HepG2 (cell line): ENCODE results near the gene TMEM200A. TPM values are rescaled to one million over a fixed set of nuclear protein-coding genes. Genes with fewer than 3 reads are reported as not detected.
A peak's percentile ranks its signal among the peaks of the same experiment; 100 is the strongest.

Experiments
- ATAC-seq: fragments of 200-7000 bp; cut with Tn5 transposase; 3 replicates; pipeline ENCODE4 v1.9.1; 2020; ENCODE audit warnings: mild to moderate bottlenecking, moderate library complexity
- BruUV-seq: library from RNA; stranded (reverse); fragments of 400-500 nt; replicated peaks from 2 replicates; lab custom pipeline; 2021; lab: Mats Ljungman, UMichigan
- CTCF ChIA-PET: fragments of 300-600 bp; formaldehyde crosslinking; extraction: SDS; loops from one replicate; lab custom pipeline; 2021; ENCODE audit warnings: low total read pairs, inconsistent platforms, low intra/inter-chr PET ratio; lab: Yijun Ruan, JAX
- POLR2A ChIA-PET: fragments of 350-600 bp; sonication (Branson Sonifier 250); formaldehyde crosslinking; loops from one replicate; lab custom pipeline; 2020; ENCODE audit warnings: antibody characterized with exemption, inconsistent platforms; lab: Yijun Ruan, JAX
- DNase-seq: peaks from one replicate; pipeline ENCODE4 v3.0.0-alpha.2; 2015; ENCODE audit warnings: low spot score
- FAIRE-seq: peaks from 3 replicates; lab custom pipeline; 2011; peaks lifted over from hg19 to GRCh38; lab: Jason Lieb, UNC
- H2AFZ ChIP-seq: one replicate; pipeline ENCODE4 v1.6.1; 2011; ENCODE audit warnings: low read length, inconsistent platforms
- H3K27ac ChIP-seq: fragments of 300-600 bp; 3 replicates; pipeline ENCODE4 v1.8.0; 2011; ENCODE audit warnings: mixed run types, mild to moderate bottlenecking, mixed read lengths, low read length, inconsistent platforms; ENCODE audit not compliant: insufficient read depth; ENCODE audit errors: extremely low read length
- H3K27me3 ChIP-seq, 2 experiments: fragments of 200-600 bp in 1 of 2; 2 replicates in 1 of 2; 3 replicates in 1 of 2; pipeline versions ENCODE4 v1.6.0 to v1.8.0; 2011; ENCODE audit warnings: low read length in 2 of 2, mild to moderate bottlenecking in 2 of 2, moderate library complexity in 2 of 2, inconsistent platforms in 1 of 2; ENCODE audit not compliant: insufficient read depth in 2 of 2, control insufficient read depth in 1 of 2
- H3K36me3 ChIP-seq, 2 experiments: fragments of 200-600 bp in 1 of 2; replicated peaks in 1 of 2; 2 replicates in 1 of 2; 3 replicates in 1 of 2; pipeline versions ENCODE4 v1.5.1 to v1.8.0; 2011; ENCODE audit warnings: low read length in 2 of 2, inconsistent platforms in 1 of 2; ENCODE audit not compliant: insufficient read depth in 2 of 2, control insufficient read depth in 1 of 2
- H3K4me1 ChIP-seq: 2 replicates; pipeline ENCODE4 v1.5.1; 2012; ENCODE audit warnings: low read length, inconsistent platforms; ENCODE audit not compliant: insufficient read depth
- H3K4me2 ChIP-seq: 2 replicates; pipeline ENCODE4 v1.6.0; 2011; ENCODE audit warnings: low read depth, low read length, inconsistent platforms
- H3K4me3 ChIP-seq, 3 experiments: fragments of 200-600 bp in 1 of 3; sonication (generic), shearing (Covaris generic) in 1 of 3; replicated peaks in 1 of 3; 2 replicates each; pipeline ENCODE4 v1.5.1; 2011 to 2016; ENCODE audit warnings: low read length in 3 of 3, inconsistent platforms in 2 of 3, low read depth in 2 of 3, mild to moderate bottlenecking in 2 of 3, control low read depth in 1 of 3, mixed read lengths in 1 of 3; ENCODE audit not compliant: insufficient read depth in 1 of 3
- H3K79me2 ChIP-seq: one replicate; pipeline ENCODE4 v1.6.1; 2011; ENCODE audit warnings: low read length, inconsistent platforms; ENCODE audit not compliant: insufficient read depth
- H3K9ac ChIP-seq: 2 replicates; pipeline ENCODE4 v1.6.0; 2011; ENCODE audit warnings: mild to moderate bottlenecking, low read depth, low read length, inconsistent platforms; ENCODE audit not compliant: insufficient read depth
- H3K9me3 ChIP-seq: 2 replicates; pipeline ENCODE4 v1.5.1; 2012; ENCODE audit warnings: mild to moderate bottlenecking, low read length
- H4K20me1 ChIP-seq: 2 replicates; pipeline ENCODE4 v1.6.0; 2011; ENCODE audit warnings: inconsistent platforms, mild to moderate bottlenecking, low read length, moderate library complexity; ENCODE audit not compliant: insufficient read depth
- CHD2 ChIP-seq: IDR thresholded peaks from 2 replicates; pipeline ENCODE4 v1.6.1; 2011; ENCODE audit warnings: low read depth, low read length, improper control_type of control experiment
- CTCF ChIP-seq: sonication (generic); formaldehyde crosslinking; IDR thresholded peaks from 2 replicates; pipeline ENCODE4 v1.5.0; 2020; ENCODE audit warnings: mild to moderate bottlenecking, missing genetic modification reagents, moderate library complexity
- HIC2 ChIP-seq: sonication (generic); formaldehyde crosslinking; IDR thresholded peaks from 2 replicates; pipeline ENCODE4 v1.9.0; 2022; ENCODE audit warnings: low read depth, missing genetic modification reagents
- HOXA3 ChIP-seq: sonication (generic); formaldehyde crosslinking; IDR thresholded peaks from 2 replicates; pipeline ENCODE4 v1.5.0; 2020; ENCODE audit warnings: missing genetic modification reagents
- MTF2 ChIP-seq: sonication (generic); formaldehyde crosslinking; IDR thresholded peaks from 2 replicates; pipeline ENCODE4 v1.5.0; 2020; ENCODE audit warnings: missing genetic modification reagents, borderline replicate concordance
- MXD1 ChIP-seq: sonication (generic); formaldehyde crosslinking; IDR thresholded peaks from 2 replicates; pipeline ENCODE4 v1.4.0; 2020; ENCODE audit warnings: mild to moderate bottlenecking, missing genetic modification reagents
- NFIB ChIP-seq: sonication (generic); formaldehyde crosslinking; IDR thresholded peaks from 2 replicates; pipeline ENCODE4 v1.9.0; 2021; ENCODE audit warnings: missing genetic modification reagents, mild to moderate bottlenecking, borderline replicate concordance
- PATZ1 ChIP-seq: sonication (generic); formaldehyde crosslinking; IDR thresholded peaks from 2 replicates; pipeline ENCODE4 v1.4.0; 2020; ENCODE audit warnings: missing genetic modification reagents
- POGZ ChIP-seq: sonication (generic); formaldehyde crosslinking; IDR thresholded peaks from 2 replicates; pipeline ENCODE4 v1.4.0; 2020; ENCODE audit warnings: mild to moderate bottlenecking, missing genetic modification reagents
- ZNF30 ChIP-seq: sonication (generic); formaldehyde crosslinking; IDR thresholded peaks from 2 replicates; pipeline ENCODE4 v1.5.0; 2020; ENCODE audit warnings: mild to moderate bottlenecking, missing genetic modification reagents
- ZNF577 ChIP-seq: sonication (generic); formaldehyde crosslinking; IDR thresholded peaks from 2 replicates; pipeline ENCODE4 v1.4.0; 2020; ENCODE audit warnings: mild to moderate bottlenecking, low read depth, missing genetic modification reagents, borderline replicate concordance
- ZNF660 ChIP-seq: sonication (generic); formaldehyde crosslinking; IDR thresholded peaks from 2 replicates; pipeline ENCODE4 v1.5.1; 2020; ENCODE audit warnings: mild to moderate bottlenecking, low read depth, missing genetic modification reagents, borderline replicate concordance
- ZNF777 ChIP-seq: sonication (generic); formaldehyde crosslinking; IDR thresholded peaks from 2 replicates; pipeline ENCODE4 v1.4.0; 2020; ENCODE audit warnings: missing genetic modification reagents
- ZSCAN25 ChIP-seq: sonication (generic); formaldehyde crosslinking; IDR thresholded peaks from 2 replicates; pipeline ENCODE4 v1.8.0; 2022; ENCODE audit warnings: mild to moderate bottlenecking, missing genetic modification reagents
- WGBS: methylation state at CpG from one replicate; pipeline ENCODE4 v1.1.6; 2017; ENCODE audit warnings: low lambda C conversion rate; 5-methylcytosine and 5-hydroxymethylcytosine counted together
- in situ Hi-C: cut with HindIII; loops from 2 replicates; pipeline ENCODE4 v1.10.0; 2017; ENCODE audit warnings: low pct_unique_long_range_greater_than_20kb; ENCODE audit not compliant: extremely low pct_ligation_motif_present
- intact Hi-C: fragments of 100-400 bp; cut with micrococcal nuclease; formaldehyde crosslinking; loops from one replicate; pipeline ENCODE4 v1.10.0; 2022; ENCODE audit not compliant: unreplicated experiment
- polyA plus RNA-seq, 8 experiments: library from polyadenylated mRNA; depleted of rRNA in 3 of 8; stranded (reverse) in 7 of 8; unstranded in 1 of 8; fragments of >200 nt; fragmentation: Illumina TruSeq in 4 of 8; extraction: Trizol in 4 of 8; gene quantifications; 2 replicates each; pipeline versions ENCODE4 v1.2.1 to v1.2.3, GENCODE V29; 2011 to 2016; ENCODE audit warnings: low read depth in 4 of 8, missing spikeins in 1 of 8, mixed read lengths in 1 of 8; ENCODE audit not compliant: insufficient read depth in 1 of 8
- total RNA-seq, 5 experiments: library from RNA; depleted of rRNA; stranded (reverse); fragments of >200 nt; fragmentation: Illumina TruSeq; extraction: Trizol; gene quantifications; 2 replicates each; pipeline ENCODE4 v1.2.3, GENCODE V29; 2016; ENCODE audit warnings: low read depth in 1 of 5

Gene TMEM200A
- total and polyA plus RNA-seq, 2 of the 13 experiments (the other 11 are each of a cell fraction or from before 2014, with no cell fraction given), result 0.34 TPM; not detected in 1

GRCh38 chr6:130366107-130367005 lies 539 bp downstream of the TMEM200A start:
- CTCF ChIA-PET, result interaction anchor here (0.8 to 2.1 kb wide), 4 partner anchors 44 to 477 kb away, joined by 4 to 16 read pairs (median 6); no protein-coding TSS in a partner anchor
- peak overlapping the region; percentile 55 to 73 (median 56); a peak in 5 of 6 replicates for H3K4me3 ChIP-seq
- H2AFZ ChIP-seq, result no peak overlapping the region
- no peak for DNase-seq
- no peaks in the 10 kb centered on the region for H3K36me3 ChIP-seq
- H3K4me2 ChIP-seq, result peak overlapping the region; percentile 89
- POLR2A ChIA-PET, result no interaction called here
- peak; percentile 83 for ATAC-seq
- no TSS peak for BruUV-seq
- in situ Hi-C loops, result loop anchor here (10.0 kb wide), 1 partner anchor 478 kb away; no protein-coding TSS in a partner anchor
- no peaks in the 10 kb centered on the region for H3K9me3 ChIP-seq
- peak; percentile 8 for FAIRE-seq
- H3K27me3 ChIP-seq, result peaks cover 2 to 34% of the 10 kb centered on the region in 2 experiments; a peak in 4 of 5 replicates
- intact Hi-C loops, result loop anchor here (5.0 kb wide), 1 partner anchor 506 kb away; no protein-coding TSS in a partner anchor
- 2% methylated on average over 15 of the region's 65 CpGs for WGBS
- H3K27ac ChIP-seq, result no peak overlapping the region
- peaks cover 9% of the 10 kb centered on the region for H3K4me1 ChIP-seq
- no peaks in the 10 kb centered on the region for H3K79me2 ChIP-seq
- no peak overlapping the region for H3K9ac ChIP-seq
- no peaks in the 10 kb centered on the region for H4K20me1 ChIP-seq
- 0 out of 2 replicates have a peak, but pooled peaks have one; percentile 44 for TF ChIP-seq HIC2
- TF ChIP-seq CTCF, result peak; percentile 23
- 0 out of 2 replicates have a peak, but pooled peaks have one; percentile 17 for TF ChIP-seq PATZ1
- TF ChIP-seq CHD2, result 0 out of 2 replicates have a peak, but pooled peaks have one; percentile 33
- TF ChIP-seq MTF2 (CRISPR knock-in tag), result peak; percentile 36; the same call in 1 of the 2 replicates
- TF ChIP-seq POGZ (CRISPR knock-in tag), result 0 out of 2 replicates have a peak, but pooled peaks have one; percentile 9
- 0 out of 2 replicates have a peak, but pooled peaks have one; percentile 37 for TF ChIP-seq MXD1 (CRISPR knock-in tag)
- 0 out of 2 replicates have a peak, but pooled peaks have one; percentile 12 for TF ChIP-seq ZSCAN25
- TF ChIP-seq HOXA3 (CRISPR knock-in tag), result no peak; the same call in 1 of the 2 replicates
- peak; percentile 15; the same call in 1 of the 2 replicates for TF ChIP-seq ZNF777
- TF ChIP-seq ZNF30, result no peak
- no peak for TF ChIP-seq ZNF577 (CRISPR knock-in tag)
- TF ChIP-seq NFIB (CRISPR knock-in tag), result no peak
- TF ChIP-seq ZNF660, result no peak
